NCI-H1105 (cell line): ENCODE data around the gene UBE2E2.
"Not testable (repeated sequence)": the region's sequence is repeated elsewhere in the genome, so short reads cannot be mapped to it uniquely, and the experiment has no call there.

Experiments
- DNase-seq: peaks from one replicate; lab custom pipeline; 2025; lab: John Stamatoyannopoulos, UW

UBE2E2 gene

DNA sequence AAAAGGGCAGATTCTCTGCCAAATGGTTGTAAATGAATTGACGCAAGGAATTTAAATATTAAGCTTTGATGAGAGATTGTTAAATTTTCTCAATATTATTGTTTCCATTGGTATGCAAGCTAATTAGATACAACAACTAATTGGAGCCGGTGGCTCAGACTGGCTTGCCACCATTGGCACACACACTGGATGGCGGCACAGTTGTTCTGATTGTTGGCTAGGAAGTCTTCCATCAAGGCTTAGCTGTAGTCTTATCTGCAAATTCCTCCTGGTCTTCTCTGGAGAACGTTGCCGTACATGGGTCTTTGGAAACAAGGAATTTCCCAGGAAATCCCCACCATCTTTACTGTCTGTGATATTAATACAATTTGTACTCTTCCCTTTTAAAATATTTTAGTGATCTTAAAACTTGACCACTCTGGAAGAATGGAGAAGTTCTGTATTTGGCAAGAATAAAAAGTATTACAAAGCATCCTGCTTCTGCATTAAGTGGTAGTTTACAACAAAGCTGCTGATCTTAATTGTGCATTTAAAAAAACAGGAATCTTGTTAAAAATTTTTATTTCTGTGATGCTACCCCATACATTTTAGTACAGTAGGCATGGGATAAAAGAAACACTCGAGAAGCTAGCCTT lies 126.5 kb downstream of the UBE2E2 start:
- DNase-seq: no peak

DNA sequence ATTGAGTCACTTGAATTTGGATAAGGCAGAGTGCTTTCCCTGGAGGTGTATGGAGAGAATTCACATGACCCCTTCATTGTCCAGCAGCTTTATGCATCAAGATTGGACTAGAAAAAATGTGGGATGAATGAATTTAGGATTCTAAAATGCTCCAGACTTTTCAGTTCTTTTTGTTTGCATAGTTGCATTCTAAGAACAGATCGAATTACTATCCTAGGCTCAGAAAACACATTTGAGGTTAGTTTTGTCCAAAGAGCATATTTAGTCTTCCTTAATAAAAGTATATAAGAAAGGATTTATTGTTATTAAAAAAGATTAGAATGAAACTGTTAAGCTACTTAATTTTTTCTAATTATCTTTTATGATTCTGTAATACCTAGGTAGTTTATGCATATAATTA lies 127.4 kb downstream of the UBE2E2 start:
- DNase-seq: no peak

DNA sequence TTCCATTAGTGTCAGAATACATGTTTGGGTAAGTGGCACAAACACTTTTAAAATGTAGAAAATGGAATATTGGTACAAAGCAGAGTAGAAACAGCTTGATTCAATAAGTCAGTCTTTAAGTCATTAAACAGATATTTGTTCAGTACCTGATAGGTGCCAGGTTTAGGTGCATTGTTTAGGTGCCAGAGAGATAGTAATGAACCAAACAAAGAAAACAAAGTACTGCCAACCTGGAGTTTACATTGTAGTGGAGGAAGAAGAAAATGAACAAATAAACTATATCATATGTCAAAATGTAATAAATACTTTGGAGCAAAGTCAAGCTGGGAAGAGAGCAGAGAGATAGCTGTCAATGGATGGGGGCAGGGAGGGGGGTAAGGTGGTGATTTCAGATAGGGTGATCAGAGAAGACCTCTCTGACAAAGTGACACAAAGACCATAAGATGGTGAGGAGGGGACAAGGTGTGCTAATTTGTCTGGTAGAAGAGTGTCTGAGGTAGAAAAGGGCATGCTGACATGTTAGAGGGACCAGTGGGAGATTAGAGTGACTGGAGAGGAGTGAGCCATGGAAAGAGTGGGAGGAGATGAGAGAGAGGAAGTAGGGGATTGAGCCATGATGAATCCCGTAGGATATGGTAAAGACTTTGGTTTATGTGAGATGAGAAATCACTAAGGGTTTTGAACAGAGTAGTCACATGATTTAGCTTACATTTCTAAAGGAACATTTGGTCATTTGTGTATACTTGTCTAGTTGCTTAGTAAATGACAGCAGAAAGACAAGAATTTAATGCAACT lies 128.2 kb downstream of the UBE2E2 start:
- no peak for DNase-seq

DNA sequence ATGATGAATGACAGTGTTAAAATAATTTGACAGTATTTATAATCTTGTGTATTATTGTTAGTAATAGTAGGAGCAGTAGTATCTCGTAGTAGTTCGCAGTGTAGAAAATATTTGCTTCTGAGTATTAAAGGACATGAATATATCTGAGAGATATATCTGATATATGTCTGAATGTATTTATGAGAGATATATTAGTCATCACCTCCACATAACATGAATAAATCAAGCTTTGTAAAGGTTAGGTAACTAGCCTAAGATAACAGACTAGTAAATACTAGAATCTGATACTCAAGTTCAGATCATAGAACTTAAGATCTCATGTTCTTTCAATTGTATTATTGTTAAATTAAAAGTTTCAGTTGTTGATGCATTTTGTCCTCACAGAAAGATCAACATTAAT lies 130.5 kb downstream of the UBE2E2 start:
- no peak for DNase-seq

DNA sequence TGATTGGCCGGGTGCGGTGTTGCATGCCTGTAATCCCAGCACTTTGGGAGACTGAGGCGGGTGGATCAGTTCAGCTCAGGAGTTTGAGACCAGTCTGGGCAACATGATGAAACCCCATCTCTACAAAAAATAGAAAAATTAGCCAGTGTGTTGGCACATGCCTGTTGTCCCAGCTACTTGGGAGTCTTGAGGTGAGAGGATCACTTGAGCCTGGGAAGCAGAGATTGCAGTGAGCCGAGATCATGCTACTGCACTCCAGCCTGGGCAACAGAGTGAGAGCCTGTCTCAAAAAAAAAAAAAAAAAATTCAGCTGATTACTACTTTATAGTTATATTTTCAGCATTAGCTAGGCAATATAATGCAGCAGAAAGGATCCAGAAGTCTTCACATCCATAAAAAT lies 133.7 kb downstream of the UBE2E2 start:
- DNase-seq: not testable (repeated sequence)

DNA sequence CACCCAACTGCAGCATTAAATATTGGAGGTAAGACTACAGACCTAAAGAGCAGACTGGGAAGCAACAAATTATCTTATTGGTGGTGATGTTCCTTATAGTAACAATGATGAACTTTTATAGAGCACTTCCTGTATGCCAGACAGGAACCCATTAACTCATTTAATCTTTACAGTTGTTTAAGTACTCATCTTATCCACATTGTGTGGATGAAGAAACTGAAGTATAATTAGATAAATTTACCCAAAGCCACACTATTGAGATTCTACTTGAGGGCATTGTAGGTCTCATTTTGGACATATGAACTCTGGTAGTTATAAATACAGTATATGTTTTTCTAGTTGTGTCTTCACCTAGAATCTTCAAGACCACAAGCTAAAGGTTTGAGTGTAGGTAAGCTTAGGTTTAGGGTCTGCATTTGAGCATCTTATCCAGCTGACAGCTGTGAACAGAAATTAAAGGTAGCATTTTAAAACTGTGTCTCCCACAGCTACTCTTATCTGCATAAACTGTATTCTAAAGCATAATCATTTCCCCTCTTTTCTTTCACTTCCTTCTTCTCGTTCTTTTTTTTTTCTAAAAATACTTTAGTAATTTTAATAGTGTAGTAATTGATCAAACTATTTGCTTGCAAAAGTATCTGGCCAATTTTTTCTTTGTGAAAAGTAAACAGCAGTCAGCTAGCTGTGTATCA lies 138.2 kb downstream of the UBE2E2 start:
- DNase-seq: no peak

DNA sequence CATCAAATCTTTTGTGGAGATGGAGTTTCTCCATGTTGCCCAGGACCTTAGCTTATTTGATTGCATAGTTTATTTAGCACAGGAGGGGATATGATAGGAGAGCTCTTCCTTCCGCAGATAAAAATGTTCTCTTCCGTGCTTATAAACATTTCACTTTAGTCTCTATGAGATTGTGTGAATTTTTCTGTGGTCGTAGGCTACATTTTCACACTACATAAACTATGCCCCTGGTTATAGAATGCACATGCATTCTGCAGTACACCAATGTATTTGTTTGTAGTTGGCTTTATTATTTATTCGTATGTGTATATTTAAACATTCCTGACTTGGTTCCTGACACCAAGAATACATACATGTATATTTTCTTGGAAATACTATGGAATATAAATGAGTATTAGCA lies 139.2 kb downstream of the UBE2E2 start:
- DNase-seq: no peak

DNA sequence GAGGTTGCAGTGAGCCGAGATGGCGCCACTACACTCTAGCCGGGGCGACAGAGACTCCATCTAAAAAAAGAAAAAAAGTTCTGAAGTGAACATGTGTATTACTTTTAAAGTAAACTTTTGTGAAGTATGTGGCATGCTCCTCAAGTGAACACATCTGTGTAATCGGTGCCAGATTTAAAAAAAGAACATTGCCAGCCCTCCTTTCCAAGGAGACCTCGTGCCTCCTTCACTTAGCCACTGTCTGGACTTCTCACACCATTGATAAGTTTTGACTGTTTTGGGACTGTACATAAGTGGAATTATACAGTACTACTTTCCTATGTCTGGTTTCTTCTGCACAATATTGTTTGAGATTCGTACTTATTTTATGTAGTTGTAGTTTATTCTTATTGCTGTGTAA lies 140.4 kb downstream of the UBE2E2 start:
- no peak for DNase-seq

DNA sequence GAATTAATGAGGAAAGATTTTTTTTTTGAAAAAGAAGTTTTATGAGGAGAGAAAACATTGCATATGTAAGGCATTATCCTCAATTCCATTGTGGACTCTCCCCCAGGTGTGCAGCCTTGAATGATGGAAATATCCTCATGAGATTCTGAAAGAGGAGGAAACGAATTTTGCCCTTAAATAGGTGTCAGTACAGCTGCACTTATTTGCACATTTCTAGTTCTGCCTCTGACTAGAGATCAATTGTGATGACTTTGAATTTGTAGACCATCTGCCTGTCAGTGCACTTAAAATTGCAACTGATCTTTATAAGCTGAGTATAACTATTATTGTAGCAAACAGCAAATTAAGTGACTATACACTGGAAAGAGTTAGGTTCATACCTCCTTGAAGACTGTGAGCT lies 141.8 kb downstream of the UBE2E2 start:
- no peak for DNase-seq

DNA sequence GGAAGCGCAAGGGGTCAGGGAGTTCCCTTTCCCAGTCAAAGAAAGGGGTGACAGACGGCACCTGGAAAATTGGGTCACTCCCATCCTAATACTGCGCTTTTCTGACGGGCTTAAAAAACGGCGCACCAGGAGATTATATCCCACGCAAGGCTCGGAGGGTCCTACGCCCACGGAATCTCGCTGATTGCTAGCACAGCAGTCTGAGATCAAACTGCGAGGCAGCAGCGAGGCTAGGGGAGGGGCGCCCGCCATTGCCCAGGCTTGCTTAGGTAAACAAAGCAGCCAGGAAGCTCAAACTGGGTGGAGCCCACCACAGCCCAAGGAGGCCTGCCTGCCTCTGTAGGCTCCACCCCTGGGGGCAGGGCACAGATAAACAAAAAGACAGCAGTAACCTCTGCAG lies 146.3 kb downstream of the UBE2E2 start:
- DNase-seq: not testable (repeated sequence)

DNA sequence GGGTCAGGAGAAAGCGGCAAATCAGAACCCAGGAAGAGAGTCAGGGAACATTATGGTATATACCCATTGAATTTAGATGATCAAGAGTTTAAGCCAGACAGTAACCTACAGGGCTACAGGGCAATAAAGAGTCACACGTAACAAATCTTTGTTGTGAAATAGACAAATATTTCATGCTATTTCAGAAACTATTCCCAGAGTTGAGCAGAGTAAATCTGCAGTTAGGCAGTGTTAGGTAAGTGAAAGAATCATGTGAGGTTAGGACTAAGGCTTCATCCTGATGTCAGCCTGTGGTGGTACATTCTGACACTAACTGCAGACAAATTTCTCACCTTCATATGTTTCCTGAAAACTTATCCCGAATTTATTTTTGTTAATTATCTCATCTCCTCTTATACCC lies 153.0 kb downstream of the UBE2E2 start:
- DNase-seq: no peak

DNA sequence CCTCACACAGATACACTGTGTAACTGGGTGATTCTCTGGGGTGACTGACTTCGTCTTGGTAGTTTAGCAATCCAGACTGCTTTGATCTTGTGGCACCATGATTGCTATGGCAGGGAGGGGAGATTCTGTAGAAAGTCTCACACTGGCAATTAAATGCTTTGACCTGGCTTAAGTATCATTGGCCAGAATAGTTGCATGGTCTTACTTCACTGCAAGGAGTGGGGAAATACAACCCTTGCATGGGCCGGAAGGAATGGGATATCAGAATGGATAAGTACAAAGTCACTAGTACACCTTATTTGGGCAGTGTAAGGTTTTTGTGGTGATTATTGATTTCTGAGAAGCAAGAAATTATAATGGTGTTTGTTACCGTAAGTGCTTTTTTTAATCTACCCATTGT lies 153.8 kb downstream of the UBE2E2 start:
- no peak for DNase-seq

DNA sequence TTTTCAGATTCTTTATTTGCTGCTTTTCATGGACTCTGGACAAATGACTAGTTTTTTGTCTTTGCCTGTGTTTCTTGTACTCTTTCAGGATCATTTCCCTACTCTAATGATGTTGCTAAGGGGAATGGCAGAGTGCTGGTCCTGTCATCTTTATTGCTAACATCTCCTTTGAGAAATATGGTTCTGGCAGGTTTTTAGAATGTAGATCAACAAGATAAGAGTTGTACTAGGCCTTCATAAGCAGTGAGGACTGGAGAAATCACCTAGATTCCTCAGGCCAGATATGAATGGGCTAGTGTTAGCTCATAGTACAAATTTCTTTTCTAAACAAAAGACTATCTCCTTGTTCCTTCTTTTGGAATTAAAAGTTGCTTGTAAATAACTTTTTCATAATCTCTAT lies 156.0 kb downstream of the UBE2E2 start:
- no peak for DNase-seq

DNA sequence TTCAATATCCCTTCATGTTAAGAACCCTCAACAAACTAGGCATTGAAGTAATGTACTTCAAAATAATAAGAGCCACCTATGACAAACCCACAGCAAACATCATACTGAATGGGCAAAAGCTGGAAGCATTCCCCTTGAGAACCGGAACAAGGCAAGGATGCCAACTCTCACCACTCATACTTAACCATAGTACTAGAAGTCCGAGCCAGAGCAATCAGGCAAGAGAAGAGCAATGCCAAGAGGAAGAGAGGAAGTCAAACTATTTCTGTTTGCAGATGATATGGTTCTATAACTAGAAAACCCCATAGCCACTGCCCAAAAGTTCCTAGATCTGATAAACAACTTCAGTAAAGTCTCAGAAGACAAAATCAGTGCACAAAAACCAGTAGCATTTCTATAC lies 161.9 kb downstream of the UBE2E2 start:
- no peak for DNase-seq

DNA sequence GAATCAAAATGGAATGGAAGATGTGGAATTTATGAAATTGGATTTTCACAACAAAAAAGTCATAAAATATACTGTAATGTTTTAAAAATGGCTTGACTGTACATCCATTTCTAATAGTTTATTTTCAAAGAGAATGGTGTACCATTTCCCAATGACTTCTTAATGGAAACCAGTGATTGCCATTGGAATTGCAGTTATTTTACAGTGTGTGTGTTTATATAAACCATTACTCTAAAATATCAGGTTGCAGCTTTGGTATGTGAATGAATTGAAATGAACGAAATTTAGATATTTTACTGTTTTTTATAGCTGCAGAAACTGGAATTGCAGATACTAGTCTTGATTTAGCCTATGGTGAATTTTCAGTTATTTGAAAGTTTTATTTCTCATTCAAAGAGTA lies 165.6 kb downstream of the UBE2E2 start:
- DNase-seq: no peak

DNA sequence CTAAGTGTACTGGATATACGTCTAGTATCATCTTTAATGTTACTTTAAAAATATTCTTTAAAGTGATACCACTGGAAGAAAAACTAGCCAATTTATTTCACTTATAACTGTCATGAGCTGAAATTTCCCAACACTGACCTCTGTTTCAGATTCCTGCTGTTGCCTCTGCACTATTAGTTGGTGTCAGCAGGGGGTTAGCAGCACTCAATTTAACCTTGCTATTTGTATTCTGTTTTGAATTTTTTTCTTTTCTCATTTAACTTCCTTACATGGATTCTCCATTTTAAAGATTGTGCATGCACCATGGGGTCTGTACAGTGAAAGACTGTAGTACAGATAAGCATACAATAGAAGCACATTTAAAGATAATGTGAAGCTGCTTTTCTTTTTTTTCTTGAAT lies 169.2 kb downstream of the UBE2E2 start:
- DNase-seq: no peak

DNA sequence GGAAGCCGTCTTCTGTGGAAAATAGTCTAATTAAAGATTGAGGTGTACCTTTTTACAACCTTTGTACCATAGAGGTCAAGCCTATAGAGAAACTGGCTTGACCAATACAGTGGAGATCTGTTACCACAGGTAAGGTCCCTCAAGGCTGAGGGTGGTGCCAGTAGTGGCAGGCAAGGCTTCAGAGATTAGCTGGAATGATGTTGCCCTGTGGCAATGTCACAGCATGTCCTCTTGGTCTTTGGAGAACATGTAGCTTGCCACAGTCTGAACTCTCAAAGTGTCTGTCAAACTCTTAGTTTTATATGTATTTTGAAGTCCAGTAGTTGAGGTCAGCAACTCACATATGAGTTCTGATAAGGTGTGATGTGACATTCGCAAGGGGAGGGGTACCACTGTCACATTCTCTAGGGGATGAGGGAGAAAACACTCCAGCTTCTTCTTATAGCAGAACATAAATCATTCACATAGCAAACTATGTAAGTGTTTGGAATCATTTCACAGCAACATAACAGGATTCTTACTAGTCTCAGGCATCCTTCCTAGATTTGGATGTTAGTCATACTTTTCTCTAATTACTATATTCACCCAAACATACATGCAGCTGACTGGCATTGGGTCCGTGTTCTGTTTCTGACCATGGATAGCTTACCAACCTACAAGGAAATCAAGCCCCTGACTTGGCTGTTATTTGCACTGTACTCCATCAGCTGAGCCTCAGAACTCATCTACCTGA lies 173.6 kb downstream of the UBE2E2 start:
- DNase-seq: no peak

DNA sequence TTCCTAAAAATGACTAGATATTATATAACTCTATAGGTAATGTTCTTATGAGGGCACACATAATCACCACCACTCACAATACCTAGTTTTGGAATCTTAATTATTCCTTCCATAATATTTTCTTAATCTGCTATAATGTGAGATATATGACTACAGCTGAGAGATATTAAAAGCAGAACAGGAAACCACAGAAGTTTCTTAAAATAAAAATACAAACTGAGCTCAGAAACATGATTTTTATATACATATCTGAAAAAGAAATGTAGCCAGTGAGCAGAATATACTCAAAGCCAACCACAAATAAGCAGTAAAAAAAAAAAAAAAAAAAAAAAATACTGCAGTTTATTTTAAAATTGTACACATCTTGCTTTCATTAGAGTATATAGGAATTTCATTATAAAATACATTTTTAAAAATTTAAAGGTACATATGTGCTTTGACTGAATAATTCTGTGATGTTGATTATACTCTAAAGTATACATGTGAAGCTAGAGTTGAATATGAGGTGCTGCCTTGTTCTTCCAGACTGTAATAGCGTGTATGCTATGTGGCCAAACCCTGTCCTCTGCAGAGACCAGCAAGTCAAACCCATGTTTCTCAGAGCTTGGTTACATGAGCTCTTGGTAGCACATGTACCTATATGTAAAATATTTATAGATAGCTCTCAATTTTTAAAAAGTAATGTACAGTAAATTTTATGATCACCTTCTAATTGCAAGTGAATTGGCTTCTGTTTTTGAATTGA lies 175.0 kb downstream of the UBE2E2 start:
- no peak for DNase-seq

DNA sequence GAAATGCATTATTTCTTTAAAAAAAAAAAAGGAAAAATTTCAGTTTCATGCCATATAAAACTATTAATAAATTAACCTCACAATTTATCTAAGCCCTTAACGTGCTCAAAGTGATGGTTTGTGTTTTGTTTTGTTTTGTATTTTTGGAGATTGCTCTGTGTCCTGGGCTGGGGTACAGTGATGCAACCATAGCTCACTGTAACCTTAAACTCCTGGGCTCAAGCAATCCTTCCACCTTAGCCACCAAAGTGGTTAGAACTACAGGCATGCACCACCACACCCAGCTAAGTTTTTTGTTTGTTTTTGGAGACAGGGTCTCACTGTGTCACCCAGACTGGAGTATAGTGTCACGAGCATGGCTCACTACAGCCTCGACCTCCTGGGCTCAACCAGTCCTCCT lies 180.7 kb downstream of the UBE2E2 start:
- no peak for DNase-seq

DNA sequence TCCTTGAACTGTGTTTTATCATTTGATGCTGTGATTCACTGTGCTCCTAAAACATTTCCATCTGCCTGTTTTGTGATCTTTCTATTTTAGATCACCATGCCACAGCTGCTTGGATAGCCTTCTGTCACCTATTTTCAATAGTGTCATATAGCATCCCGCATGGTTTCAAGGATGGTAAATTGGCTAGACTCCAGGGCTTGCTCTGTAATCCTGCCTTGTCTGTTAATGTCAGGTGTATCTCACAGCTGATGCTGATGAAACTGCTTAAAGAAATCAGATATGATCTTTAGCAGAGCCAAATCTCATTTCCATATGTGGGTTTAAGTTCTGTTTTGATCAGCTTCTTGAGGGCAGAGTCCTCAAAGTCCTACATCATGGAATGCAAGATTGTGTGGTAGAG lies 182.2 kb downstream of the UBE2E2 start:
- DNase-seq: peak; percentile 35

DNA sequence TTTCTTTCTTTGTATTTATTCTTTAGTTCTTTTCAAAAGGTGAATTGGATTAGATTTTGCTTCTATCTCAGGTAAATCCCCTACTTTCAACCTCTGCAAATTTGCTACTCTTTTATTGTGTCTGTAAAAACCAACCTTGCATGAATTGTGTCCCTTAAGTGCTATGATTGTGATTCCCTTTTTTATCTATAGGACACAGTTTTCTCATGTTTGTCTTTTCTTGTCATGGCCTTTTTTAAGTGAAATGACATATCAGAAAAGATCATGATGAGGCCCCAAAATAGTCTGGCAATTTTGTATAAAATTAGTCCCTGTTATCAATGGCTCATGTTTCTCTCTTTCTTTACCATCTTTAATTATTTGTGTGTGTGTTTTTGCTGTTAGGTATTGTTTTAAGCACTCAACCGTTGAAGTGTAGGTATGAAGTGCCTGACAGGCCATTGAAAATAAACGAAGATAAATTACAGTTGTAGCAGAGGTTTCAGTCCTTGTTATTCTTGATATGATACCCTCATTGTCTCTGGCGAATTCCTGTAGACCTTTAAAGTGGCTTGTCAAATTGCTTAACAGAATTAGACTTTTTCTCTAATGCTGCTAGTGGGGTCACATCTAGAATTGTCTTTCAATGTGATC lies 184.3 kb downstream of the UBE2E2 start:
- no peak for DNase-seq
